GM21576 (cell line): ENCODE data around the gene IQGAP2.
A peak's percentile ranks its signal among the peaks of the same experiment; 100 is the strongest.
"Not testable (repeated sequence)": the region's sequence is repeated elsewhere in the genome, so short reads cannot be mapped to it uniquely, and the experiment has no call there.

Experiments used
- ATAC-seq: cut with Tn5 transposase; IDR thresholded peaks from one replicate; pipeline ENCODE4 v1.9.1; 2021; ENCODE audit warnings: mild to moderate bottlenecking, moderate library complexity; ENCODE audit not compliant: unreplicated experiment

The IQGAP2 gene

DNA sequence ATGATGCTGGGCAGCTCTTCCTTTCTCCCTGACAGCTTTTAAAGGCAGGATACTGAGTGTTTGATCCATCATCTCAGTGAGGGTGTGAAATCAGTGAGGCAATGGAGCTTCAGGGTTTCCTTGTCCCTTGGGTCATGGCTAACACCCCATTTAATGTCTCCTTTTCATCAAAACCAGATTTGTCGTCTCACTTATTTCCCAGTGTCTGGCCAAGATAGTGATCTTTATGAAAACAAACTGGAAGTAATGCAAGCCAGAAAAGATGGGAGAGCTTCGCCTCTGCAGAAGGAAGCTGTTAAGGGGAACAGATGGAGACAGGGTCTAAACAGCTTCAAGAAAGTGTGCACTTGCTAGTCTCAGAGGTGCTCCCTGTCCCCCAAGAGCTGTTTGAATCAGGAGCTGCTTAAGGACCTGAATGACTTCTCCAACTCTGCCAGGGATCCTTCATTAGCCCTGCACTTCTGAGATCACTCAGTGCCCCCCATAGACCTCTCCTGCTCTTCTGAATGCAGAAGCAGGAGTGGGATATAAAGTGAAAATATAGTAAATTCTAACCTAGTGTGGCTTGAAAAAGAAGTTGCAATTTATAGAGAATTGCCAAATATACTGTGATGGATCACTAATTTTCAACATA lies 124.0 kb downstream of the IQGAP2 start:
- ATAC-seq: no peak

DNA sequence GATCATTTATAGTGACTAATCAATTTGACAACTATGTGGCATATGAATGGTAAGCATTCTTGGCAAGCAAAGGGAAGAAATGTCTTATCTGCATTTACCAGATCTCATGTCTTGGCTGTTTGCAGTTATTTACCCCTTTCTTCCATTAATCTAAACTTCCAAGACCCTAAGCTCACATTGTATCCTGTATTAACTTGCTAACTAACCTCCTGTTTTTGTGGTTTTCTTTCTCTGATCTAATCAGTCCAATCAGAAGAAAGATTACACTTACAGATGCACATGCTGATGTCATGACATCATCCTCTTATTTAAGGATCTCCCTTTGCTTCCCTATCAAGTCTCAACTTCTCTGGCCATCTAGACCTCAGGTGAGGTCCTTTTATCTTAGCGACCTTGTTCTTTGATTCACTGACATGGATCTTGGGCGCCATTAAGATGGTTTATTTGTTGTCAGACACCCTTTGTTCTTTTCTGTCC lies 124.6 kb downstream of the IQGAP2 start:
- no peak for ATAC-seq

DNA sequence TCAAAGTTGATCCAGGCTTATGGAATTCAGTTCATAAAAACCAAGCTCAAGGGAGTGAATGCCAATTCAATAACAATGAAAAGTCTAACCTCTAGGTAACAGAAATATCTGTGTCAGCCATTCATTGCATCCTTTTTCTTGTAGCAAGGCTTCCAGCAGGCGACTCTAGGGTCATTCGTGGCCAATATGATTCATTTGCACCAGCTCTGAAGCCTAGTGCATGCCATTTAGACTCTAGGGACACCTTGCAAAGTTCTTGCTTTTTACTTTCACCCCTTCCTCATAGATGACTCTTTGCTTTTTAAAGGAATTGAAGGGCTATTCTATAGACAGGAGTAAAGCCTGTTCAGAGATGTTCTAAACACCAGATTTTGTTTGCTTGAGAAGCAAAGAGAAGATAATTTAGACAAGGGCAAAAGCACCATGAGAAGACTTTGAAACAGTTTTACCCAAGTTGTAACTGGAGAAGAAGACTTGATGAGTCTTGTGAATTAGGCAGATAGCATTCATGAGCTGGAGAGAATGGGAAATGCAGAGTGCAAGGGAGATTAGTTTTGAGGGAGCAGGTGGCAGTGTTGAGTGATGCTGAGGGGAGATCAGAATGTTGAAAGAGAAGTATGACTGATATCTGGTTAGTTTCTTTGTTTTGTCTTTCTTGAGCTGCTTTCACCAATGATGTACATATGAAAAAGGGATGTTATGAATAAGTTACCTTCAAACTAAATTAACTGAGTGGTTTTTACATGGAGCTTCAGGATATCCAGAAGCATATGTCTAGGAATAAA lies 125.7 kb downstream of the IQGAP2 start:
- ATAC-seq: no peak

DNA sequence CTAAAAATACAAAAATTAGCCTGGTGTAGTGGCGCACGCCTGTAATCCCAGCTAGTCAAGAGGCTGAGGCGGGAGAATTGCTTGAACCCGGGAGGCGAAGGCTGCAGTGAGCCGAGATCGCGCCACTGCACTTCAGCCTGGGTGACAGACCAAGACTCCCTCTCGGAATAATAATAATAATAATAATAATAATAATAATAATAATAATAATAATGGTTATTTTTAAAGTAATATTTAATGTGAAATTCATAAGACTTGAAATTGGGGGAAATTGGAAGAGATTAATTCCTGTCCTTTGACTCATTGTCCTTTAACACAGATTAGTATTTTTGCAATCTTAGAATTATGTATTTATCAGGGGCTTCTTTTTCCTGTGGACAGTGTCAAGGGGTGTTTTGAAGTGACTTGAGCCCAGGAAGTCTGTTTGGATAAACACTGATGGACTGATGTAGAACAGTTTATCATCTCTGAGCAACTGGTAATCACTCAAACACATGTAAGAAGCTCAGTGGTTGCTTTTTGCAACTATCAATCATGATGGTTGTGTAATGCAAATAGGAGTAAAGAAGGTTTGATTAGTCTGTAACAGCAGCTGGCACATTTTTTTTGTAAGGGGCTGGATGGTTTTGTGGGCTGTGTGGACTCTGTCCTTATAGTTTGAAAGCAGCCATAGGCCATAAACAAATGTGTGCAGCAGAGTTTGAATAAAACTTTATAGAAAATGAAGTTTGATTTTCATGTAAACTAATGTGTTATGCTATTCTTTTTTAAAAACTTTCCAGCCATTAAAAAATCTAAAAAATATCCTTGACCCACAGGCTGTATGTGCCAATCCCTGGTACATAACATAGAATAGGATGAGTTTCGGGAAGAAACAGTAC lies 126.6 kb downstream of the IQGAP2 start:
- ATAC-seq: no peak

DNA sequence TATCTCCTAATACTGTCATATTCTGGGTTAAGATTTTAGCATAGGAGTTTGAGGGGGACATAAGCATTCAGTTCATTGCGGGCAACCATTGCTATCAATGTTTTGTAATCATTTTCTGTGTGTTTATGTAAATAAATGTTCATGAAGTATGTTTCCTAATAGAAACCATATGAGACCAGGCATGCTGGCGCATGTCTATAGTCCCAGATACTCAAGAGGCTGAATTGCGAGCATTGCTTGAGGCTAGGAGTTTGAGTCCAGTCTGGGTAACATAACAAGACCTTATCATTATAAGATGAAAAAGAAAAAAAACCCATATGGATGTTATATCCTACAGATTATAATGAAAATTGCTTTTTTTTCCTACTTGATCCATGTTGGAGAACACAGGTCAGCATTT lies 129.0 kb downstream of the IQGAP2 start:
- no peak for ATAC-seq

DNA sequence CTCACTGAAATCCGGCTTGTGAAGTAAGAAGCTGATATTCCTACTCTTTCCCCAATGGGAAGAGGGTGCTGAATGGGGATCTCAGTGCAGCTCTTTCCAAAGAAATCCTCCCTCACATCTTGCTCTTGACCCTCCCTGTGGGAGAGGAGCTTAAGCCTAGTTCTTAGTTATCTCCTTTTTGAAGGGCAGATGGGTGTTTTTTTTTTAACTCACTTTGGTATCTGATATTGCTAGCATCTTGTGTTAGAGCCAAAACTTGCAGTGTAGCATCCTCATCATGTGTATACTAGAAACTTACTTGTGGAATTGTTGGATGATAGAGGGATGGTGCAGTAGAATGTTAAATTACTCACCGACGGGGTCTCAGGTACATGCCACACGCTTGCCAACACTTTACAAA lies 129.9 kb downstream of the IQGAP2 start:
- ATAC-seq: no peak

DNA sequence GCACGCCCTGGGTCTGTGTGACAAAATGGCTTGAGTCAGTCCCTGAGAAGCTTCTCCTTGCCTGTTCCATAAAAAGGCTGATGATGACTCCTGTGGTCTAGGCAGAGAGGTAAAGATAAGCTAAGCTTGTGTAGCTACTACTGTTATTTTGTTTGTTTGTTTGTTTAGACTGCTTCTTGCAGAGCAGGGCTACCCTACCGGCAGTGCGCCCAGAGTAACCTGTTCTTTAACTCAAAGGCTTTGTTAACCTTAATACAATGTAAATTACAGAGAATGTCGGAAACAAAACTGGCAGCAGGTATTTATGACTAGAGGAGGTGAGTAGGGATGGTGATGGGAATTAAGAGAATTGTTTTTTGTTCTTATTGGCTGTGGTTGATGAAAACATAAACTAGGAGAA lies 132.5 kb downstream of the IQGAP2 start:
- ATAC-seq: no peak

DNA sequence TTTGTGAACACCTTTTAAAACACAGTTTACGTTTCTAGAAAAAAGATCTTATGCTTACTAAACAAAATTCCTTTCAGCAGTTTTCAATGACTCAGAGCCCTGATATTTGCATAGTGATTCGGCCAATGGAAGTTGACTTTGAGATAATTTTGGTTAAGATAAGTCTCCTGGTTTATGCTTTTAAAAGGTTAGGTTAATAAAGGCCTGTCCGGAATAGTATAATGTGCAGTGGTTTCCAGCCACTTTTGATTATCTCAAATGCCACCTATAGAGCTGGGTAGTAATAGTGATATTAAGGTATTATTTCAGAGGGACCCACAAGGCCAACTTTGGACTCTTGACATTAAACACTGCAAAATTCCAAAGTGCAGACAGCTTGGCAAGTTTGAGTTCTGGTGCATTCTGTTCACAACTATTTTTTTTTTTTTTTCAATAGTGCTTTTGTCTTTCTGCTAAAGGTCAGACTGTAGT lies 134.0 kb downstream of the IQGAP2 start:
- no peak for ATAC-seq

DNA sequence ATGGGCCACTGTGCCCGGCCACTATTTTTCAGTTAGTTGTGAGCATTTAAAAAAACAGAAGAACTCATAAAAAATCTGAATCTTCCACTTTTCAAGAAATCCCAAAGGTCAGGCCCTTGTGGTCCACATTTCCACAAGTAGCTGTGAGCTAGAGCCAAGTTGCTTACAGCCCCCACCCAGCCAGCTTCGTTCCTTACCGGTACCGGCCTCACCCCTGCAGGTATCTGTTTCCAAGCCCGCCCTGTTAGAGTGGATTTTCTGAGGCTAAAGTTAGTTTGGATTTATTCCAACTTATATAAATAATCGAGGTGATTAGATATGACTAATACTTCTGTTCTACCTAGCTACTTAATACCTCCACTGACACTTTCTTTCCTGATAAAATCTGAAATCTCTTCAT lies 139.2 kb downstream of the IQGAP2 start:
- ATAC-seq: no peak

DNA sequence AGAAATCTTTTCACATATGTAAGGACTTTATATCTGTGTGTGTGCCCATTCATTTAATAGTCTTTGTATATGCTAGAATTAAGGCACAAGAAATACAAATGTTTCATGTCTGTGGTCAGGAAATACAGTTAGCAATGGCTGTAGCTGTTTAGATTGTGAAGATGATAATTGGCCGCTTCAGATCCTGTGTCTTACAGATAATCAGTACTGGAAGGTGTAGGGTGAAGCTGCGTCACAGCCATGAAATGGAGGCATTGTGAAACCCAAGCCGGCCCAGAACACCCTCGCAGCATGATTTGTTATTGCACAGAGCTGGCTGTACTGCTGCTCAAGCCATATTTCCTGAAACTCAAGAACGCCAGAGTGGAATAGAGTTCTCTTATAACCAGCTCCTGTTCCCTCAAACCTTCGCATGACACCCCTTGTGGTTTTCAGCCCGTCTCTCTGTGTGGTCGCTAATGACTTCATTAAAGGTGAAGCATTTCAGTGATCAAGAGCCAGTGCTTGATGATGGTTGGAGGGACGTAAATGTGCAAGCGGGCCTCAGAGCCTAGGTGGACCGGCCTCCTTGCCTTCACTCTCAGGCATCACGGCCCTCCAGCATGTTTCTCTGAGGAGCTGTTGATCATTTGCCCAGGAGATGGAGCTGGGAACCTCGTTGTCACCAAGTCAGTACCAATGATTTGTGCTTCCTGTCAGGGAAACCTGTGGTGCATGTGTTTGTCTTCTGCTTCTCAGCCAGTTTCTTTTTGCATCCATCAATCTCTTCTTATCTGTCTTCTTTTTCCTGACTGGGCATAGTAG lies 140.0 kb downstream of the IQGAP2 start:
- ATAC-seq: no peak

DNA sequence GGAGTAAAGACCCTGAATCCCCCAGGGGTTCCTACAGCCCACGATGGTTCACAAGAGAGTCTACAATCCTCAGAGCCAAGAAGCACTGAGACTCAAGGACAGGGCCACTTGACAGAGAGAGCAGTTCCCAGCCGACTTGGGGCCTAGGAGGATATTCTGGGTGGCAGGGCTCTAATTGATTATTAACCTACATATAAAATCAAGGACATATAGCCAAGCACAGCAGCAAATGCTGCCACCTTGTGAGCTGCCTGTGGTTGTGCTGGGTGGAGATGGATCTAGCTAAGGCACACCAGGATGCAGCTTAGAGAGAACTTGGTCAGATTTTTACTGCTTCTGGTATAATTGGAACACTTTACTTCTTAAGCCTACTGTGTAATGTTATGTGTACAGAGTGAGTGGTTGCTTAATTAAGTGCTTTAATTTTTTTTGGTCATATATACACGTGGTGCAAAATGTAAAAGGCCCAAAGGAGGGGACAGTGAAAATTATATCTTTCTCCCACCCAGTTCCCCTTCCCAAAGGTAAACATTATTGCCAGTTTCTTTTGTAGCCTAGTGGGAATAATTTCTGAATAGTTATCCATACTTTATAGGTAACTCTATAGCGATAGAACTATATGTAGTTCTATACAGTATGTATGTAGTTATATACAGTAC lies 141.3 kb downstream of the IQGAP2 start:
- no peak for ATAC-seq

DNA sequence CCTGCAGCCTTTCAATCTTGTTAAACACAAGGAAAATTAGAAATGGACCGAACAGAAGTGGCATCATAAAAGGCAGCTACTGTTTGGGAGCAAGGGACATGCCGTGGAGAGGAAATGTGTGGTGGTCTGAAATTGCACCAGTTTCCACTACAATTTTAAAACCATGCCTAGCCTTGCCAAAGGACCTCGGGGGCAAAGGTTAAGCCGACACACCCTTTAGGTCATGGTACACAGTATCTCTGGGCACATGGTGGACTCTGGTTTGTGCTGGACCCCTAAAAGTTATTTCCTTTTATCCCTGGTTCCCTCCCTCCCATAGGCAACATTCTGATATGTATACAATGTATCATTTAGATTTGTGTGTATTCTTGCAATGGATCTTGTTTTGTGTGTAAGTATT lies 142.1 kb downstream of the IQGAP2 start:
- ATAC-seq: no peak

DNA sequence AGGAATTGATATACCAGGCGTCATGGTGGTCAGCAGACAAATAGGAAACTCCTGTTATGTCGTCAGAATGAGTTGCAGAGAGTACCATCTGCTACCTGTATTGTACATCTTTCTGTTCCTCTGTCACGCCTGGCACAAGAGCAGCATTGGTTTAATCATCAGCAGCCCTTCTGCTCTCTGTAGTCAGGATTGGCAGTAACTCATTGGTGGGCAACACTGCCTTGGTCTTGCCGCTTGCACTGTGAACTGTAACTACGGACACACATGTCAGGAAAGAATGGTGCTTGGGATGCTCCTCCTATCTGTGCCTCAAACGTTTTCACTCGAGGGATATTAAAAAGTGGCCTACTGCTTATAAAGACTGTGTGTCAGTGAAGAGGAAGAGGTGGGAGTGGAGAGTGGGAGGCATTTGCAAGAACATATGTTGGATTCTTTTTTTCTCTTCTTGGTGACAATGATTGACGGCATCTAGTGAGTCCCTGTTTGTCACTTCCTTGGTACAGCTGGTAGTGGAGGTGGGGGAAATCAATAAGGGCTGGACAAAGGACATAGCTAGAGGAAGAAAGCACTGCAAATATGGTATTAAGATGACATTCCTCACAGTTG lies 143.5 kb downstream of the IQGAP2 start:
- no peak for ATAC-seq

DNA sequence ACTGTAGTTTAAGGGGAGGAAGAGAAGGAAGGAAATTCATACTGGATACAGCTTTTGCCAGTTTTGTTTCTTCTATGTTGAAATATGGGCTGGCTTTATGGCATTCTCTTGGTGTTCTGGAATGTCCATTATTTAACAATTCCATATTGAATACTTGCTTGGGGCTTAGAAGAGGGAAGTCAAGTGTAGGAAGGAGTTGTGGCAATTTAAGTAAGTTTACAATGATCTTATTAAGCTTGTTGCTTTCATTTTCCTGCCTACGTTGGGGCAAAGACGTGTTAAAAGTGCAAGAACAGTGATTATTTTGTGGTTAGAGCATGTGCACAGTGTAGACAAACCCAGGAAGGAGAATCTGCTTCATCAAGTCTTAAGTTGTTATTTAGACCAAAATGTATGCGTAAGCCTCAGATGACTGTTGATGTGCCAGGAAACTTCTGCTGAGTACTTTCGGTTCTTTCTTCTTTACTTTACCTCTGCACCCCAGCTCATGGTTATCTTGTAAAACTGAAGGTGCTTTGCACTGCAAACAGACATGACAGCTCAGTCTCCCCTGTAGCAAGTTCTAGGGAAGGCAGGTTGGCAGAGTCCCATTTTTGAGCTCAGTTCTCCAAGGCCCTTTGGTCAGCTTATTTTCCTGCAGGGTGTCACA lies 144.3 kb downstream of the IQGAP2 start:
- ATAC-seq: peak; percentile 72

DNA sequence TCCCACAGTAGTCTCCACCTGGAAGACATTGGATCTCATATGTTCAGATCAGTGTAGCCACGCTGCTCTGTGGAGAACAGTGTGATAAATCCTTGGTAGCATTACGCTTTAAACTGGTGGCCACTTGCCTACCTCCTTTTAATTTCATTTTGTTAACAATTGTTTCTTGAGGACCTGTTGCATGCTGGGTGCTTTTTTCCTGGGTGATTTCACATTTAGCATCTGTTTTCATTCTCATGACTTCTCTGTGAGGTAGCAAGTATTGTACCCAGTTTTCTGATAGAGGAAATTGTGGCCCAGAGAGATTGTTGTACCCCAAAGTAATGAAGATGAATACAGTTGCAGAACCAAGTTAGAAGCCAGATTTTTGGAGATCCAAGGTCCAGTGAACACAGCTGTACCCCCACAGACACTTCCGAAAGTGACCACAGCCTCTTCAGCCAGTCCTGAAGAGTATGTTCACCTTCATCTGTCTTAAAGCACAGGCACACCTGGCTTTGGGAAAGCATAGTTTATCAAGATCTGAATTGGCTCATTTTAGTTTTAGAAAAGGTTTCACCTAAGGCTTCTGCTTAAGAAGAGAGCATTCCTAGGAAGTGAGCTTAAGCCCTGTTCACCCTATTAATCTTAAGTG lies 144.9 kb downstream of the IQGAP2 start:
- ATAC-seq: peak; percentile 26

DNA sequence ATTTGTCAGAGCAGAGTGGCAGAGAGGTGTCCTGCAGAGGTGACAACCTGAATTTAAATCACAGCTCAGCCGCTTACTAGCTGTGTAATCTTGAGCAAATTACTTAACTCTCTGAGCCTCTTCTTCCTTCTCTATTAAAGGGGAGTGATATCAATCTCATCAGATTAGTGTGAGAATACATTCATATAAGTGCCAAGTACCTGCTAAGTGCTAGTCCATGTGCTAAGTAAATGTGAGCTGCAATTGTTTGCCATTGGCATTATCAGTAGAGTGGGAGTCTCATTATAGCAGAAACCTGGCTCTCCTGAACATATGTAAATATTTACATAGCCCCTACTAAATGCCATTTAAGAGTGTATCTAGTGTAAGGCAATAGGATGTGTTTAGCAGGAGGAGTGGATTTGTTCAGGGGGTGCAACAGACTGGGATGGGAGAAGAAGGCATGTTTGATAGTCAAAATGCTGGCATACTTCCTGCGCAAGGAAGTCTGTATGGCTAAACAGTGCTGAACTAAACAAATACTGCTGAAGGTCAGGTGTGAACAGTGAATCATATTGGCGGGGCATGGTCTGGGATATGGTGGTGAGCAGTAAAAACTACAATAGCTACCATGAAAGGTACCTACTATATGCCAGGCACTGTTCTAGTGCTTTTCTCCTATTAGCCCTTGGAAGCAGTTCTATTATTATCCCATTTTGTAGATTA lies 145.6 kb downstream of the IQGAP2 start:
- ATAC-seq: peak; percentile 3

DNA sequence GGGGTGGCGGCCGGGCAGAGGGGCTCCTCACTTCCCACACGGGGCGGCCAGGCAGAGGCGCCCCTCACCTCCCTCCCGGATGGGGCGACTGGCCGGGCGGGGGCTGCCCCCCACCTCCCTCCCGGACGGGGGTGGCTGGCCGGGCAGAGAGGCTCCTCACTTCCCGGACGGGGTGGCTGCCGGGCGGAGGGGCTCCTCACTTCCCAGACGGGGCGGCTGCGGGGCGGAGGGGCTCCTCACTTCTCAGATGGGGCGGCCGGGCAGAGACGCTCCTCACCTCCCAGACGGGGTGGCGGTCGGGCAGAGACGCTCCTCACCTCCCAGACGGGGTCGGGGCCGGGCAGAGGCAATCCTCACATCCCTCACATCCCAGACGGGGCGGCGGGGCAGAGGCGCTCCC lies 147.8 kb downstream of the IQGAP2 start:
- ATAC-seq: not testable (repeated sequence)

DNA sequence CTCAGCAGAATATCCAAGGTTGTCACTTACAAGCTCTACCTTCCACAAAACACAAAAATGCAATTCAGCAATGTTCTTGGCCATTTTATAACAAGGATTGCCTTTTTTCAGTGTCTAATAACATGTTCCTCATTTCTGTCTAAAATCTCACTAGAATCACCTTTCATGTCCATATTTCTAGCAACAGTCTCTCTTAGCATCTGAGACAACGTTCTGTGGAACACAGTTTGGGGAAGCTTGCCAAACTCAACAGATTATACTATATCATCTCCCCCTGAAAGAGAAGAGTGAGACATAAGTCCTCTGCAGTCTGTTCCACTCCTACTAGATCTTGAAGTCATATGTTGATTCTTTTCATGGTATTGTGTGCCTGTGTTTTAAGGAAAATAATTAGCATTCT lies 149.5 kb downstream of the IQGAP2 start:
- ATAC-seq: no peak
